Cardiac ventricle fibroblast (primary cell): ENCODE measurements around the gene SYT2. TPM values are rescaled to one million over a fixed set of nuclear protein-coding genes. Genes with fewer than 3 reads are reported as not detected.

Experiments used
- total RNA-seq: library from RNA; depleted of rRNA; stranded (reverse); fragments of >200 nt; gene quantifications from 2 replicates; pipeline ENCODE4 v1.2.3, GENCODE V29; 2015

SYT2 gene
- total RNA-seq, result not detected in 2 replicates

DNA sequence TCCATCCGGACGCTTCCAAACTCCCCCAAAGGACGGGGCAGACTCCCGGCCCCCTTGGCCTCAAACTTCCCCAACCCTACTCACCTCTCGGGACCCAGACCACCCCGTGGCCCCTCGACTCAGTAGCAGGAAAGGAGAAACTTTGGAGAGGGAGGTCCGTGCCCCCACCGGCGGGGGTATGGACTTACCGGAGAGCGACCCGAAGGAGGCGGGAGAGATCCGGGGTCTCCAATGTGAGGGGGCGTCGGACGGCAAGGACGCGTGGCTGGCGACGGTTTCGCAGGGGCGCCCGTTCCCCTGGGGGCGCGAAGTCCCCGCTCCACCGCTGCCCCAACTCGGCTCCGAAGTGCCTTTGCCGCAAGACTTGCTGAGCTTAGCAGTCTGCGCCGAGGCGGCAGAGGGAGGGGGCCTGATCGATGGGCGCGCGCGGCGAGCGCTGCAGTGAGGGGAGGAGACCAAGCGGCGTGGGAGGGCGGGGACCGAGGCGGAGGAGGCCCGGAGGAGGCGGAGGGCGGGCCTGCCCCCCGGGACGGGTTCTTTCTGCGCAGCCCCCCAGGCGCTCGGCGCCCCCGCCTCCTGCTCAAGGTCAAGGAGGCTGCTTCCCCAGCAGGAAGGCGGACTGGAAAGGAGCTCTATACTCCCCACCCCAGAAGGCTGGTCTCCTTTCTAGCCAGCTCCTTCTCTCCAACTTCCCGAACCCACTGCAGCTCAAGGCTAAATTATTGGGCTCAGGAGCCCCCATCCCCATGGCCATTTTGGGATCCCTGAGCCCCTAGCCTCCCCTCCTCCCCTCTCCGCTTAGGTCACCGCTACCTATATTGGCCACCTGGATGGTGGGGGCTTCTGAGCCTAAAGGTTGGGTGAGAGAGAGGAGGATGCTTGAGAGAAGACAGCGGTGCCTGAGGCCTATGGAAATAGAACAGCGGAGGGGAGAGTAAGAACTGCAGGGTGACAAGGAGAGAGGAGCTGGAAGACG is at the start of gene SYT2:
SYT2 (minus strand) TSS at position 385 of the 976 bp plus-strand sequence. CDS start 104,682 bp downstream, outside the sequence.

Other genes with a start within 250 kb of the SYT2 start
- 44.7 and 56.7 TPM in 2 replicates for gene KDM5B, start 98.0 kb upstream of the SYT2 start, total RNA-seq
- gene PCAT6, start 100.5 kb upstream of the SYT2 start, total RNA-seq, result 3.8 TPM in 1 of 2 replicates, not detected in the other
- gene RABIF, start 178.7 kb upstream of the SYT2 start, total RNA-seq, result 5.7 and 6.3 TPM in 2 replicates
- gene KLHL12, start 216.8 kb upstream of the SYT2 start, total RNA-seq, result 9.3 and 11.2 TPM in 2 replicates
- gene ADIPOR1, start 247.9 kb upstream of the SYT2 start, total RNA-seq, result 43.6 and 46.7 TPM in 2 replicates